GM23338 (cell line): Measurements from ENCODE around the gene NFIA.

Experiments used
- CREB1 ChIP-seq: fragments of 250-450 bp; sonication (Bioruptor Pico); IDR thresholded peaks from 2 replicates; pipeline ENCODE4 v1.5.0; 2020; ENCODE audit warnings: low read depth, mild to moderate bottlenecking, moderate library complexity
- EZH2 ChIP-seq: fragments of 200-600 bp; sonication (generic); IDR thresholded peaks from one replicate; pipeline ENCODE4 v1.8.0; 2017; ENCODE audit warnings: antibody characterized with exemption, mild to moderate bottlenecking, low read depth; ENCODE audit not compliant: unreplicated experiment
- EZH2phosphoT487 ChIP-seq: fragments of 200-600 bp; sonication (generic); IDR thresholded peaks from one replicate; pipeline ENCODE4 v1.8.1; 2018; ENCODE audit warnings: antibody characterized with exemption; ENCODE audit not compliant: unreplicated experiment
- JUNB ChIP-seq: IDR thresholded peaks from one replicate; pipeline ENCODE4 v1.6.1; 2016; ENCODE audit warnings: antibody characterized with exemption; ENCODE audit not compliant: unreplicated experiment
- NANOG ChIP-seq: IDR thresholded peaks from 2 replicates; pipeline ENCODE4 v1.6.1; 2016; ENCODE audit warnings: antibody characterized with exemption, borderline replicate concordance
- POLR2AphosphoS5 ChIP-seq: IDR thresholded peaks from 2 replicates; pipeline ENCODE4 v1.6.1; 2016; ENCODE audit warnings: antibody characterized with exemption, low read depth
- STAT1 ChIP-seq: IDR thresholded peaks from one replicate; pipeline ENCODE4 v1.6.1; 2016; ENCODE audit warnings: antibody characterized with exemption; ENCODE audit not compliant: unreplicated experiment
- ZNF114 ChIP-seq: fragments of 250-450 bp; sonication (Bioruptor Pico); IDR thresholded peaks from 2 replicates; pipeline ENCODE4 v1.5.0; 2020; ENCODE audit warnings: mild to moderate bottlenecking, moderate library complexity
- ZNF331 ChIP-seq: fragments of 250-450 bp; sonication (Bioruptor Pico); IDR thresholded peaks from 2 replicates; pipeline ENCODE4 v1.5.0; 2020; ENCODE audit warnings: low read depth, mild to moderate bottlenecking, moderate library complexity
- TF ChIP-seq, protein P1 (sequence below), 2 experiments: fragments of 200-600 bp in 1 of 2; sonication (generic) in 1 of 2; conservative IDR thresholded peaks; 2 replicates each; pipeline versions ENCODE4 v1.5.1 to v1.6.1; 2016 to 2017; ENCODE audit warnings: antibody characterized with exemption in 2 of 2, low read depth in 2 of 2, mild to moderate bottlenecking in 2 of 2, moderate library complexity in 1 of 2
- TF ChIP-seq, protein P2 (sequence below): IDR thresholded peaks from one replicate; pipeline ENCODE4 v1.6.1; 2018; ENCODE audit warnings: antibody characterized with exemption; ENCODE audit not compliant: unreplicated experiment
- TF ChIP-seq, protein P3 (sequence below): IDR thresholded peaks from 2 replicates; pipeline ENCODE4 v1.6.1; 2016; ENCODE audit warnings: antibody characterized with exemption

DNA sequence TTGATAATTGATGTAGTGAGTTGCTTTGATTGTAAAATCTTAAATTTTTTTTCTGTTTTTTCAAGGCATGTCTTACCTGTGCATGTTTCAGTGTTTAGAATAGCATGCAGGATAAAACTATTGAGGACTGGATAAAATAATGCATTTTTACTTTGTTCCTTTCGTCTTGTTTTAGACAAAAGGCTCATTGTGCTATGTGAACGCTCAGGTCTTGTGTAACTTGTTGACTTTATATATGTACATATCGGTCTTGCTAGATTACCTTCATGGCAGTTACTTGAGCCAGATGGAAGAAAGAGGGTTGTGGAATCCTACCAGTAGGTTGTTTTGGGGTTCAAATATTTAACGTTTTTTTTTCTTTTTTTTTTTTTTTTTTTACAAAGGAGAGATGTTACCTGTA, 7.0 kb downstream of the NFIA start:
- TF ChIP-seq EZH2 (no peak), JUNB (no peak), POLR2AphosphoS5 (no peak), ZNF331 (CRISPR knock-in tag) (no peak), CREB1 (no peak), ZNF114 (CRISPR knock-in tag) (no peak), EZH2phosphoT487 (no peak), STAT1 (no peak), NANOG (no peak)
- TF ChIP-seq, protein P1, sequence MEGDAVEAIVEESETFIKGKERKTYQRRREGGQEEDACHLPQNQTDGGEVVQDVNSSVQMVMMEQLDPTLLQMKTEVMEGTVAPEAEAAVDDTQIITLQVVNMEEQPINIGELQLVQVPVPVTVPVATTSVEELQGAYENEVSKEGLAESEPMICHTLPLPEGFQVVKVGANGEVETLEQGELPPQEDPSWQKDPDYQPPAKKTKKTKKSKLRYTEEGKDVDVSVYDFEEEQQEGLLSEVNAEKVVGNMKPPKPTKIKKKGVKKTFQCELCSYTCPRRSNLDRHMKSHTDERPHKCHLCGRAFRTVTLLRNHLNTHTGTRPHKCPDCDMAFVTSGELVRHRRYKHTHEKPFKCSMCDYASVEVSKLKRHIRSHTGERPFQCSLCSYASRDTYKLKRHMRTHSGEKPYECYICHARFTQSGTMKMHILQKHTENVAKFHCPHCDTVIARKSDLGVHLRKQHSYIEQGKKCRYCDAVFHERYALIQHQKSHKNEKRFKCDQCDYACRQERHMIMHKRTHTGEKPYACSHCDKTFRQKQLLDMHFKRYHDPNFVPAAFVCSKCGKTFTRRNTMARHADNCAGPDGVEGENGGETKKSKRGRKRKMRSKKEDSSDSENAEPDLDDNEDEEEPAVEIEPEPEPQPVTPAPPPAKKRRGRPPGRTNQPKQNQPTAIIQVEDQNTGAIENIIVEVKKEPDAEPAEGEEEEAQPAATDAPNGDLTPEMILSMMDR (conservative IDR thresholded peaks at IDR 0.05; ENCODE audit: low read depth in 2 of 2), result no peak
- TF ChIP-seq, protein P2, sequence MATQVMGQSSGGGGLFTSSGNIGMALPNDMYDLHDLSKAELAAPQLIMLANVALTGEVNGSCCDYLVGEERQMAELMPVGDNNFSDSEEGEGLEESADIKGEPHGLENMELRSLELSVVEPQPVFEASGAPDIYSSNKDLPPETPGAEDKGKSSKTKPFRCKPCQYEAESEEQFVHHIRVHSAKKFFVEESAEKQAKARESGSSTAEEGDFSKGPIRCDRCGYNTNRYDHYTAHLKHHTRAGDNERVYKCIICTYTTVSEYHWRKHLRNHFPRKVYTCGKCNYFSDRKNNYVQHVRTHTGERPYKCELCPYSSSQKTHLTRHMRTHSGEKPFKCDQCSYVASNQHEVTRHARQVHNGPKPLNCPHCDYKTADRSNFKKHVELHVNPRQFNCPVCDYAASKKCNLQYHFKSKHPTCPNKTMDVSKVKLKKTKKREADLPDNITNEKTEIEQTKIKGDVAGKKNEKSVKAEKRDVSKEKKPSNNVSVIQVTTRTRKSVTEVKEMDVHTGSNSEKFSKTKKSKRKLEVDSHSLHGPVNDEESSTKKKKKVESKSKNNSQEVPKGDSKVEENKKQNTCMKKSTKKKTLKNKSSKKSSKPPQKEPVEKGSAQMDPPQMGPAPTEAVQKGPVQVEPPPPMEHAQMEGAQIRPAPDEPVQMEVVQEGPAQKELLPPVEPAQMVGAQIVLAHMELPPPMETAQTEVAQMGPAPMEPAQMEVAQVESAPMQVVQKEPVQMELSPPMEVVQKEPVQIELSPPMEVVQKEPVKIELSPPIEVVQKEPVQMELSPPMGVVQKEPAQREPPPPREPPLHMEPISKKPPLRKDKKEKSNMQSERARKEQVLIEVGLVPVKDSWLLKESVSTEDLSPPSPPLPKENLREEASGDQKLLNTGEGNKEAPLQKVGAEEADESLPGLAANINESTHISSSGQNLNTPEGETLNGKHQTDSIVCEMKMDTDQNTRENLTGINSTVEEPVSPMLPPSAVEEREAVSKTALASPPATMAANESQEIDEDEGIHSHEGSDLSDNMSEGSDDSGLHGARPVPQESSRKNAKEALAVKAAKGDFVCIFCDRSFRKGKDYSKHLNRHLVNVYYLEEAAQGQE, result no peak
- TF ChIP-seq, protein P3, sequence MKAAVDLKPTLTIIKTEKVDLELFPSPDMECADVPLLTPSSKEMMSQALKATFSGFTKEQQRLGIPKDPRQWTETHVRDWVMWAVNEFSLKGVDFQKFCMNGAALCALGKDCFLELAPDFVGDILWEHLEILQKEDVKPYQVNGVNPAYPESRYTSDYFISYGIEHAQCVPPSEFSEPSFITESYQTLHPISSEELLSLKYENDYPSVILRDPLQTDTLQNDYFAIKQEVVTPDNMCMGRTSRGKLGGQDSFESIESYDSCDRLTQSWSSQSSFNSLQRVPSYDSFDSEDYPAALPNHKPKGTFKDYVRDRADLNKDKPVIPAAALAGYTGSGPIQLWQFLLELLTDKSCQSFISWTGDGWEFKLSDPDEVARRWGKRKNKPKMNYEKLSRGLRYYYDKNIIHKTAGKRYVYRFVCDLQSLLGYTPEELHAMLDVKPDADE, result no peak
